ENCODE measurements around the gene VPS26A.
A peak's percentile ranks its signal among the peaks of the same experiment; 100 is the strongest.

DNA sequence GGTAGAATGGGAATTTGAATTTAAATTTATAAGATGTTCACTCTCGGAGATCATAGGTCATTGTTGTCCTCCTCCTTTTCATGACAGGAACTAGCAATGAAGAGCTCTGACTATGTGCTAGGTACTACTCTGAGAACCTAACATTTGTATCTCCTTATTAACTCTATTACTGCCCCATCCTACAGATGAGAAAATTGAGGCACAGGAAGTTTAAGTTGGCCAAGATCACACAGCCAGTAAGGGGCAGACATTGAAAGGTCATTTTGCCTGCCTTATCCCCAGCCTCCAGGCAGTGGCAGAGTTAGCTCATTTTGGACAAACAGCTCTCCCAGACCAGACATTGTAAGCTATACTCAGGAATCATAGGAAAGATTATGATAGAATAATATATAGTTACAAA lies 30.0 kb upstream of the VPS26A start:
- no peak for TF ChIP-seq POLR2A (IDR thresholded peaks at IDR 0.05; ENCODE audit: extremely low read depth, insufficient read length)
- TF ChIP-seq, protein P1, sequence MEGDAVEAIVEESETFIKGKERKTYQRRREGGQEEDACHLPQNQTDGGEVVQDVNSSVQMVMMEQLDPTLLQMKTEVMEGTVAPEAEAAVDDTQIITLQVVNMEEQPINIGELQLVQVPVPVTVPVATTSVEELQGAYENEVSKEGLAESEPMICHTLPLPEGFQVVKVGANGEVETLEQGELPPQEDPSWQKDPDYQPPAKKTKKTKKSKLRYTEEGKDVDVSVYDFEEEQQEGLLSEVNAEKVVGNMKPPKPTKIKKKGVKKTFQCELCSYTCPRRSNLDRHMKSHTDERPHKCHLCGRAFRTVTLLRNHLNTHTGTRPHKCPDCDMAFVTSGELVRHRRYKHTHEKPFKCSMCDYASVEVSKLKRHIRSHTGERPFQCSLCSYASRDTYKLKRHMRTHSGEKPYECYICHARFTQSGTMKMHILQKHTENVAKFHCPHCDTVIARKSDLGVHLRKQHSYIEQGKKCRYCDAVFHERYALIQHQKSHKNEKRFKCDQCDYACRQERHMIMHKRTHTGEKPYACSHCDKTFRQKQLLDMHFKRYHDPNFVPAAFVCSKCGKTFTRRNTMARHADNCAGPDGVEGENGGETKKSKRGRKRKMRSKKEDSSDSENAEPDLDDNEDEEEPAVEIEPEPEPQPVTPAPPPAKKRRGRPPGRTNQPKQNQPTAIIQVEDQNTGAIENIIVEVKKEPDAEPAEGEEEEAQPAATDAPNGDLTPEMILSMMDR (IDR thresholded peaks at IDR 0.05; ENCODE audit: low read depth, low read length), result peak; percentile 23
- no peak for TF ChIP-seq MAX (IDR thresholded peaks at IDR 0.05; ENCODE audit: low read depth, low read length)
